ENCODE measurements around the gene CLEC5A.
"Not testable (repeated sequence)": the region's sequence is repeated elsewhere in the genome, so short reads cannot be mapped to it uniquely, and the experiment has no call there.

Gene CLEC5A

GRCh38 chr7:141946796-141947195, at the start of gene CLEC5A:
Gene CLEC5A (minus strand): TSS chr7:141946974. CDS start chr7:141946292, 682 bp downstream.
- no peak for DNase-seq (ENCODE audit: low spot score)

- no peak for DNase-seq (ENCODE audit: low spot score)
Observed at GRCh38 chr7:141993354-141993753, 46.6 kb upstream of the CLEC5A start.

- no peak for DNase-seq (ENCODE audit: low spot score)
Observed at GRCh38 chr7:141992688-141993087, 45.9 kb upstream of the CLEC5A start.

GRCh38 chr7:141992156-141992555, 45.4 kb upstream of the CLEC5A start:
- no peak for DNase-seq (ENCODE audit: low spot score)

- no peak for DNase-seq (ENCODE audit: low spot score)
Observed at GRCh38 chr7:141991140-141991539, 44.4 kb upstream of the CLEC5A start.

GRCh38 chr7:141990011-141990725, 43.4 kb upstream of the CLEC5A start:
- DNase-seq (ENCODE audit: low spot score) = no peak

- DNase-seq (ENCODE audit: low spot score) = not testable (repeated sequence)
Observed at GRCh38 chr7:141987803-141988202, 41.0 kb upstream of the CLEC5A start.

- DNase-seq (ENCODE audit: low spot score) = no peak
Observed at GRCh38 chr7:141986923-141987322, 40.1 kb upstream of the CLEC5A start.

GRCh38 chr7:141985926-141986325, 39.2 kb upstream of the CLEC5A start:
- DNase-seq (ENCODE audit: low spot score) = peak; percentile 5

- no peak for DNase-seq (ENCODE audit: low spot score)
Observed at GRCh38 chr7:141979568-141979967, 32.8 kb upstream of the CLEC5A start.

- DNase-seq (ENCODE audit: low spot score) = no peak
Observed at GRCh38 chr7:141978351-141978750, 31.6 kb upstream of the CLEC5A start.

GRCh38 chr7:141976524-141977245, 29.9 kb upstream of the CLEC5A start:
- DNase-seq (ENCODE audit: low spot score) = no peak

GRCh38 chr7:141975806-141976523, 29.2 kb upstream of the CLEC5A start:
- peak; percentile 72 for DNase-seq (ENCODE audit: low spot score)

- DNase-seq (ENCODE audit: low spot score) = peak; percentile 36
Observed at GRCh38 chr7:141974831-141975230, 28.1 kb upstream of the CLEC5A start.

- DNase-seq (ENCODE audit: low spot score) = no peak
Observed at GRCh38 chr7:141973673-141974072, 26.9 kb upstream of the CLEC5A start, which contains the start of gene TAS2R38. Gene TAS2R38 (minus strand): TSS chr7:141973773. CDS start chr7:141973689, 84 bp downstream.

GRCh38 chr7:141960687-141961422, 14.1 kb upstream of the CLEC5A start:
- no peak for DNase-seq (ENCODE audit: low spot score)

GRCh38 chr7:141956084-141956483, 9.3 kb upstream of the CLEC5A start:
- no peak for DNase-seq (ENCODE audit: low spot score)

- no peak for DNase-seq (ENCODE audit: low spot score)
Observed at GRCh38 chr7:141954334-141954733, 7.6 kb upstream of the CLEC5A start.

GRCh38 chr7:141952461-141952860, 5.7 kb upstream of the CLEC5A start:
- no peak for DNase-seq (ENCODE audit: low spot score)

- DNase-seq (ENCODE audit: low spot score) = no peak
Observed at GRCh38 chr7:141950806-141951205, 4.0 kb upstream of the CLEC5A start.

- DNase-seq (ENCODE audit: low spot score) = no peak
Observed at GRCh38 chr7:141949911-141950310, 3.1 kb upstream of the CLEC5A start.

- no peak for DNase-seq (ENCODE audit: low spot score)
Observed at GRCh38 chr7:141949451-141949850, 2.7 kb upstream of the CLEC5A start.

Measured in SW480 (cell line).